Suprapubic skin (tissue), 4 donors: ENCODE data around the gene CELA2A. TPM values are rescaled to one million over a fixed set of nuclear protein-coding genes. Genes with fewer than 3 reads are reported as not detected.
"Not testable (repeated sequence)": the region's sequence is repeated elsewhere in the genome, so short reads cannot be mapped to it uniquely, and the experiment has no call there.

ENCODE experiments used
- DNase-seq, 2 donors: peaks; one replicate each; pipeline ENCODE4 v3.0.0-alpha.2; 2019; ENCODE audit warnings: low spot score in 2 of 2
- H3K27ac ChIP-seq: fragments of 200-600 bp; sonication (generic); one replicate; pipeline ENCODE4 v1.5.1; 2019
- H3K27me3 ChIP-seq: fragments of 200-600 bp; sonication (generic); one replicate; pipeline ENCODE4 v1.5.1; 2019
- H3K36me3 ChIP-seq: fragments of 200-600 bp; sonication (generic); one replicate; pipeline ENCODE4 v1.5.1; 2019
- H3K4me1 ChIP-seq: fragments of 200-600 bp; sonication (generic); one replicate; pipeline ENCODE4 v1.5.1; 2019
- H3K4me3 ChIP-seq: fragments of 200-600 bp; sonication (generic); one replicate; pipeline ENCODE4 v1.5.1; 2019; ENCODE audit warnings: mild to moderate bottlenecking
- H3K9me3 ChIP-seq: fragments of 200-600 bp; sonication (generic); one replicate; pipeline ENCODE4 v1.5.1; 2019
- CTCF ChIP-seq, 2 donors: fragments of 200-600 bp in 1 of 2; fragments of 450-650 bp in 1 of 2; sonication (generic) in 1 of 2; IDR thresholded peaks; one replicate each; pipeline ENCODE4 v1.5.1; 2016 to 2019; ENCODE audit warnings: antibody characterized with exemption in 2 of 2, mild to moderate bottlenecking in 1 of 2, moderate library complexity in 1 of 2
- EP300 ChIP-seq: sonication (generic); formaldehyde crosslinking; IDR thresholded peaks from one replicate; pipeline ENCODE4 v1.6.1; 2017; ENCODE audit warnings: antibody characterized with exemption
- POLR2A ChIP-seq, 2 donors: fragments of 450-650 bp; IDR thresholded peaks; one replicate each; pipeline ENCODE4 v1.6.1; 2017; ENCODE audit warnings: antibody characterized with exemption in 2 of 2, mild to moderate bottlenecking in 2 of 2, moderate library complexity in 2 of 2
- POLR2AphosphoS5 ChIP-seq, 3 donors: sonication (generic); formaldehyde crosslinking; IDR thresholded peaks; one replicate each; pipeline ENCODE4 v1.6.1; 2017; ENCODE audit warnings: antibody characterized with exemption in 3 of 3
- WGBS: methylation state at CpG from one replicate; pipeline ENCODE4 v1.1.5; 2018; 5-methylcytosine and 5-hydroxymethylcytosine counted together
- total RNA-seq, 4 donors: library from RNA; depleted of rRNA; stranded (reverse); fragments of >200 nt; gene quantifications; one replicate each; pipeline ENCODE4 v1.1.0, GENCODE V29; 2016

CELA2A gene
- total RNA-seq, 4 donors from 2014 or later: not detected

GRCh38 chr1:15488371-15488770, 31.8 kb downstream of the CELA2A start:
- TF ChIP-seq POLR2AphosphoS5 (IDR thresholded peaks at IDR 0.05) (no peak), CTCF (IDR thresholded peaks at IDR 0.05) (no peak), EP300 (no peak), POLR2A (IDR thresholded peaks at IDR 0.05) (no peak)
- 89% methylated on average over 3 of the region's 3 CpGs for WGBS

DNA sequence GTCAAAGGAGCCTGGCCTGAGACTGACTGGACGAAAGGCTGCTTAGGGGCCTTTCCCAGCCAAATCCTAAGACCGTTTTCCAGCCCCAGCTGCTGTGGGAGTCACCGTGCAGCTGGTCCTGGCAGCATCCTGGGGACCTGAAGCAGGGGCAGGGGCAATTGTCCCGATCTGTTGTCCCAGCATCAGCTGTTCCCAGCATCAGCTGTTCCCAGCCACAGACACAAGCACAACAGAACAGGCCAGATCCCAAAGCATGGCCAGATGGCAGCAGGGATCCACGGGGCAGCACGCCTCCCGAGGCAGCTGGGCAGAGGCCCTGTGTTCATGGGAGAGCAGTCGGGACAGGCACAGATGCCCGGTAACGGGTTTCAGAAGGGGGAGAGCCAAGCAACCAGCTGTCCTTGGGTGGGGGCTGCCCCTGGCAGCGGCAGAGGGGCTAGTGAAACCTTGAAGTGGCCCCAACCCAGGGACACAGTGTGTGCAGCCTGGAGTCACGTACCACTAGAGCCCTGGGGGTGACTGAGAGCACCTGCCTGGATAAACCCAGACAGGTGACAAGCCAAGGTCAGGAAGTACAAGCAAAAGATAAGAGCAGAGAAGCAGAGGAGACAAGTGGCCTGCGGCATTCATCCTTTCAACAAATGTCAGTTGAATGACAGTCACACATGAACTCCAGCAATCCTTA, 32.7 kb downstream of the CELA2A start:
- Histone ChIP-seq H3K27me3 (no peaks in the 10 kb centered on the region), H3K27ac (no peak overlapping the region), H3K36me3 (peaks cover 21% of the 10 kb centered on the region), H3K4me3 (no peak overlapping the region), H3K4me1 (no peaks in the 10 kb centered on the region), H3K9me3 (no peaks in the 10 kb centered on the region)
- TF ChIP-seq POLR2A (IDR thresholded peaks at IDR 0.05) (no peak), POLR2AphosphoS5 (IDR thresholded peaks at IDR 0.05) (no peak), EP300 (no peak), CTCF (IDR thresholded peaks at IDR 0.05) (no peak)
- no peak for DNase-seq
- WGBS: 84% methylated on average over 9 of the region's 13 CpGs

More at GRCh38 chr1:15488371-15488770, 31.8 kb downstream of the CELA2A start:
- no peaks in the 10 kb centered on the region for H3K27me3 ChIP-seq
- no peak for DNase-seq
- no peaks in the 10 kb centered on the region for H3K9me3 ChIP-seq
- H3K4me1 ChIP-seq: no peaks in the 10 kb centered on the region
- peaks cover 14% of the 10 kb centered on the region for H3K36me3 ChIP-seq
- no peak overlapping the region for H3K27ac ChIP-seq
- no peak overlapping the region for H3K4me3 ChIP-seq

DNA sequence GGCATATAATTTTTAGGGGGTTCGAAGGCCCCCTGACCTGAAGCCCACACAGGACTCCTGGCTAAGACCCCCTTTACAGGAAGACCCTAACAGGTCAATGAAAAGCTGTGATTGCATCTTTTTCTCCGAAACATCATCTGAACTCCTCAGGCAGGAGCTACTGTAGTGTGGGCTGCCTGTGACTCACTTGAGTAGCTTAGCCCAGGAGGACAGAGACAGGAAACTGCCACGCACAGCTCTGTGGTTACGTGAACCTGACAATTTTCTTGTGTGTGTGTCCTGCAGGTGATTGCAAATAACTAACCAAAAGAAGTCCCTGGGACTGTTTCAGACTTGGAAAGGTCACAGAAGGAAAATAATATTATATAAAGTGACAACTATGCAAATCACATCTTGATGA, 34.5 kb downstream of the CELA2A start:
- H3K27ac ChIP-seq, H3K9me3 ChIP-seq, DNase-seq, H3K4me1 ChIP-seq, H3K27me3 ChIP-seq, H3K4me3 ChIP-seq: not testable (repeated sequence)
- 84% methylated on average over 4 of the region's 4 CpGs for WGBS
- peaks cover 25% of the 10 kb centered on the region for H3K36me3 ChIP-seq

DNA sequence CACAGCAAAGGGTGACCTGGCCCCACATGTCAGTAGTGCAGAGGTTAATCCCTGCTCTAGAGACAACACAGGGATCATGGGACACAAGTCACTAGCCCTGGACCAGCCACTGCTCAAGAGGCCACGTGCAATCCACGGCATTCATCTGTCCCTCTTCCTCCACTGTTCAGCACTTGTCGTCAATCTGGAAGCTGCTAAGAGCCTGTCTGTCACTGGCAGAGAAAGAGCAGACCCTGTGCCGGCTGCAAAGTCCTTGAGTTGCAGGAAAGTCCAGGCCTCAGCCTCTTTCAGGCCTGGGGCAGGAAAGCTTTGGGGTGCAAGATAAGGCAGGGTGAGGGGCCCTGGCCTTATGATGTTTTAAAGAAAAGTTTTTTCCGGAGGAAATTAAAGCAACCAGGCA, 36.1 kb downstream of the CELA2A start:
- WGBS: 88% methylated on average over 3 of the region's 5 CpGs
- Histone ChIP-seq H3K4me1 (no peaks in the 10 kb centered on the region), H3K4me3 (no peak overlapping the region), H3K27me3 (no peaks in the 10 kb centered on the region), H3K9me3 (no peaks in the 10 kb centered on the region), H3K36me3 (peaks cover 30% of the 10 kb centered on the region), H3K27ac (no peak overlapping the region)
- TF ChIP-seq POLR2A (IDR thresholded peaks at IDR 0.05) (no peak), CTCF (IDR thresholded peaks at IDR 0.05) (no peak), EP300 (no peak), POLR2AphosphoS5 (IDR thresholded peaks at IDR 0.05) (no peak)
- no peak for DNase-seq

- H3K9me3 ChIP-seq: no peaks in the 10 kb centered on the region
- no peak for DNase-seq
- 99% methylated on average over 6 of the region's 9 CpGs for WGBS
- peaks cover 30% of the 10 kb centered on the region for H3K36me3 ChIP-seq
- TF ChIP-seq EP300 (no peak), CTCF (IDR thresholded peaks at IDR 0.05) (no peak), POLR2AphosphoS5 (IDR thresholded peaks at IDR 0.05) (no peak), POLR2A (IDR thresholded peaks at IDR 0.05) (no peak)
- no peak overlapping the region for H3K4me3 ChIP-seq
- no peaks in the 10 kb centered on the region for H3K4me1 ChIP-seq
- no peaks in the 10 kb centered on the region for H3K27me3 ChIP-seq
- no peak overlapping the region for H3K27ac ChIP-seq
Measured at GRCh38 chr1:15493869-15494390, 37.4 kb downstream of the CELA2A start.
